ENCODE data around the gene ELP2.
"Not testable (repeated sequence)": the region's sequence is repeated elsewhere in the genome, so short reads cannot be mapped to it uniquely, and the experiment has no call there.

GRCh38 chr18:36207969-36208368, 78.3 kb downstream of the ELP2 start:
- TF ChIP-seq CTCF, EP300, POLR2A (IDR thresholded peaks at IDR 0.05): not testable (repeated sequence)
